Posterior vena cava (tissue), 2 donors: ENCODE measurements around the gene BNC2. TPM values are rescaled to one million over a fixed set of nuclear protein-coding genes. Genes with fewer than 3 reads are reported as not detected.

Source experiments
- DNase-seq: peaks from one replicate; pipeline ENCODE4 v3.0.0-alpha.2; 2020; ENCODE audit warnings: low spot score
- intact Hi-C, 2 donors: fragments of 100-400 bp; cut with DNase I; formaldehyde crosslinking; loops; one replicate each; pipeline versions ENCODE4 v1.14.1 to v1.14.2; 2022 to 2023
- total RNA-seq, 2 donors: library from RNA; stranded (reverse); fragmentation: NEBNext Ultra II Directional; extraction: Animal tissue kit (Norgen Biotek cat#: 25700); gene quantifications; one replicate each; pipeline ENCODE4 v1.2.1, GENCODE V29; 2021
- donor health status: DM: yes; HTN: yes; CAD: no.
- donor health status: DM: yes; HTN: yes; CAD: no.

Gene BNC2
- total RNA-seq, 2 donors from 2014 or later: 61.2 to 76.0 TPM

DNA sequence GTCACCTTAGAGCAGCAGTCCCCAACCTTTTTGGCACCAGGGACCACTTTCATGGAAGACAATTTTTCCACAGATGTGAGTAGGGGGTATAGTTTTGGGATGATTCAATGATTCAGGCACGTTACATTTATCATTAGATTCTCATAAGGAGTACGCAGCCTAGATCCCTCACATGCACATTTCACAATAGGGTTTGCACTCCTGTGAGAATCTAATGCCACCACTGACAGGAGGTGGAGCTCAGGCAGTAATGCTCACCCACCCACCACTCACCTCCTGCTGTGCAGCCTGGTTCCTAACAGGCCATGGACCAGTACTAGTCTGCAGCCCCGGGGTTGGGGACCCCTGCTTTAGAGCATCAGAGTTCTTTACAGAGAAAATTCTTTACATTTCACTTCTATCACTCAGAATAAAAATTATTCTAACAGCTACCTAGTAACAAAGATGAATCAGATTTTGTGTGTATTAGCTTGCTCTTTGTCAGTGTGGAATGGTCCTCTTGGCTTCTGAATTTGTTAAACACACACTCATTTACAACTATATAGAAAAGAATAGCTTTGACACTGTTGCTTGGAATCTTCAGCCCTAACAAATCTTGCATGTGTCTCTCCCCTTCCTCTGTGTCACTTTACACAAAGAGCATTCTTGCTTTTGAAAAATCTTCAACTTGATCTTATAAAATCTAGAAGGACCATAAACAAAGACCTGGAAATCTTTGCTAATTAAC, 438.6 kb downstream of the BNC2 start:
- DNase-seq: no peak
- intact Hi-C loops: no loop called here

DNA sequence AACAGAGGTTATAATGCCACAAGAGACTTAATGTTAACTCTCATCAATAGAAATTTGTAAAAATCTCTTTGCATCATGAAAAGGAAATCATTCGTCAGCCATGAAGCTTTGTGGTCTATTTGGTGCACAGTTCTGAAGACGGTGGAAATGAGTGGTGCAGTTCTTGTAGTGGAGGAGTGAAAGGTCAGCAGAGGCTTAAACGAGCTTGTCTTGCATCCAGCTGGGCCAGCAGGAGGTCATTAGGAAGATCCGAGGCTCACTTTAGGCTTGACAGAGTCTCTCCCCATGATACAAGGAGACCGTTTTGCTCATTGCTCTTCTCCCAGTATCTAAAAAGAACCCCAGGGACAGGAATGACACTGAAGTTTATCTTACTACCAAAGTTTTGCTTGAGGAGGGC, 440.8 kb downstream of the BNC2 start:
- intact Hi-C loops: no loop called here
- DNase-seq: no peak

DNA sequence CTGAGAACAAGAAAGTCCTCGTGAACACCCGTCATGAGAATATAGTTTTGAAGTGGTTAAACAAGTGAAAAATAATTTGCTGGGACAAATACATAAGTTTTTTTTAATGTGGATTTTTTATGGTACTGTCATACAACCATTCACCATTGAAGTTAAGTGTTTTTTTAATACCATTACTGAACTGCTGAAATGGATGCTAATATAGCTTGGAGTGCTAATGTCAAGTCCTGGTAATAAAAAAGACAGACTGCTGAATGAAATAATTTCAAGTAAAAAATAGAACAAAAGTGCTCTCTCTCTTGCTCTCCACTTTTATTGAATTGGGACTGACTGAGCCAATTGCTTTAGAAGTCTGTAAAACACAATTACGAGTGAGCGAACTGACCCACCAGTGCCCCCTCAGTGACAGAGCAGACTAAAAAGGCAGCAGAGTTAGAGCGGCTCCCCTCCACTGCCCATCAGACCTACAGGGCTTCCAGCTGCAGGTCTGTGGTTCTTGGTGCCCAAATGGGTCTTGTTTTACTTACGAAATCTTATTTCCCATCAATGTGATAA, 442.5 kb downstream of the BNC2 start:
- DNase-seq: no peak
- intact Hi-C loops: no loop called here

DNA sequence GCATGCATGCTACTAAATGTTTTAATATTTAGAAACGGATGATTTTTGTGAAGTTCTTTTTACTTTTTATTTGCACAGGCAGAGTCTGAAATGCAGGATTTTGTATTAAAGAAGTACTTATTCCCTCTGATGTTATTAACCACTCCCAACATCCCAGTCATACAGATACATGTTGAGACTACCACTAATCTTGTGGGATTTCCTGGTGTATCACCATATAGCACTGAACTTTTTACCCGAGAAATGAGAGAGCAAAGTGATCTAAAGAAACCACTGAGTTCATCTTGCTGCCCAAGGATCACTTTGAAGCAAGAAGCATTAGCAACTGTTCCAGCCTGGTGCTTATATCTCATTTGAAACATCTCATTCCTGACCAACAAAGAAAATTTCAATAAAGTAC, 443.8 kb downstream of the BNC2 start:
- intact Hi-C loops: no loop called here
- DNase-seq: no peak

DNA sequence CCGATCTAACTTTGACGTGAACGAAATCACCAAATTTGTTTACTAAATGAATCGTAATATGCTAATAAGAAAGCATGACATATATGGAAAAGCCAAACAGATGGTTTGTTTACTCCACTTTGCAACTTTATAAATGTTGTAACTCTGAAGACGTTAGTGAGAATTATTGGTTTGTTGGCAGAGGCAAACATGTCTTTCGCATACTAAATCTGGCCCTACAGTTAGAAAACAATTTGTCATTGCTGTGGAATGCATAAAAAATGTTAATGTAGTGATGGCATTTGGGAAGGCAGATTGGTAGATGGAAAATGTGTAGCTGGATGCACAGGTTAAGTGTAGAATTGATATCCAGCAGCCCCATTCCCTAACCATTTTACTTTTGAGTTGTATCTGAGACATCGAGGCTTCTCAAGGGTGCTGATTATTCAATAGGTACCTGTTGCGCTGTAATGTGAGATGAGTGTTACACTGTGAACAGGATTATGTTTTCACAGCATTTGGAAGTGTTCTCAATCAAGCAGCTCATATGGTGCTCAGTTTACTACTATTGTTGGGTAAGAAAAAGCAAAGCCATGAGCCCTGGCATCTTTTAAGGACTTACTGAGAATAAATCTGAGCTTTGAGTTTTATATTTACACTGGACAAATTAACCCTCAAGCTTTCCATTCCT, 444.8 kb downstream of the BNC2 start:
- intact Hi-C loops: no loop called here

DNA sequence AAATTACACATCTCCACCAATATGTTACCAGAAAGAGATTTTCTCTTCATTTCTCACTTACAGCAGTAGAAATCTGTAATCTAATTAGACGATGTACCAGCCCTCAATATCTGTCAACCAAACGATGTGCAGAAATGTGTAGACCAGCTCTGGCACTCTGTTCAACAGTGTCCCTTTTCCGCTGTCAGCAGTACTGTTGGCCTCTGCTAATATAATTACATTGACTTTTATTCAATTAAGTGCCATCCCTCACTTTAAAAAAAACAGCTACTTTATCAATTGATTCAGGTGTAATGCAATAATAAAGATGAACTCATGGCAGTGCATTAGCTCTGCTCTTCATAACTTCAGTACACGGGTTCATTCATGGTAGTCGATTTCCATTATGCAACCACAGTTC, 448.4 kb downstream of the BNC2 start:
- intact Hi-C loops: no loop called here

More for the DNA sequence above, 444.8 kb downstream of the BNC2 start:
- DNase-seq: no peak

DNA sequence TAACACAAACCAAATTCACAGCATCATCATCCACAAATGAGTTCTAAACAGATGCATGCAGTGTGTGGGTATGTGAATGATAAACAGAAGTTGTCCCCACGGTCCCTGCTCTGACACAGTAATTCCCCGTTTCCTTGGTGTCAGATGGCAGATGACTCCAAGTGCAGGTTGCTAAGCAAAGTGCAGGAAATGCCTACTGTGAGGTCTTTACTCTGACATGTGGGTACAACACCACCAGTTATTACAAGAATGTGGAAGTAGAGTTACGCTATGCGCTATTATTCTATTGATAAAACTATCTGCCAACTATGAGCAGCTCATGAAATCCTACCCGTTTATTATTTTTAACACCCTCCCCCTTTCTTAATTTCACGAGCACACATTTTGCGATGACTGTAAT, 448.9 kb downstream of the BNC2 start:
- no peak for DNase-seq

More for the DNA sequence above, 448.4 kb downstream of the BNC2 start:
- DNase-seq: no peak

DNA sequence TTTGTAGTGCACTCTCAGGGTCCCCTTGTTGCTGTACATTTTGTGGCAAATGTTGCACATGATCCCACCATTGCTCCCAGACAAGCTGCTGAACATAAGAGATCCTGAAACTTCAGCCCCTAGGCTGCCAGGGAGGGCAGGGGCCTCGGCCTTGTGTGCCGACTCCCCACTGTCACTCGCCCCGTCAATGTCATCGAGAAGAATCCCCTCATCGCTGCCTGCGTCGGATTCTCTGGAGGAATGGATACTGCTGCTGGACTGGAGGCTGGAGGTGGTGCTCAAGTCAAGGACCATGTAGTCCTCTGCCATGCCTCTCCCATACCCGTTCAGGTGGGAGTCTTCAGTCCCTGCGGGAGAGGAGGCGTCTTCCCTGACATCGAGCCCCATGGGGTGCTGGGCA, 451.3 kb downstream of the BNC2 start:
- no peak for DNase-seq
- intact Hi-C loops: no loop called here

More for the DNA sequence above, 448.9 kb downstream of the BNC2 start:
- intact Hi-C loops: no loop called here

DNA sequence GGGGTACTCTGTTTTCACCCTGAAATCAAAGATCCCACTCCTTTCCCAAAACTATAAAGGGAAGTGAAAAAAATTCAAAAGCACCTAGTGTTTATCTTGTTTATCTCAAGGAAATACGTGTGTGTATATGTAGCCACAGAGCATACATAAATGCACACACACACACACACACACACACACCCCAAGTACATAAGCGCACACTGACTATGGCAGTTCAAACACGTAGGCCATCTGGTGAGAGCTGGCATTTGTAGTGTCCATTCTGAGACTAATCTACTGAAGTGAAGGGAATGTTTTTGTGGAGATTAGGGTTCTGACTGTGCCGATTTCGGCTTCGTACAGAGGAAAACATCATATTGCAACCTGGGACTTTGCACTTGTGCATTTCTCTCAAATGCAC, 451.7 kb downstream of the BNC2 start:
- intact Hi-C loops: no loop called here
- DNase-seq: no peak

DNA sequence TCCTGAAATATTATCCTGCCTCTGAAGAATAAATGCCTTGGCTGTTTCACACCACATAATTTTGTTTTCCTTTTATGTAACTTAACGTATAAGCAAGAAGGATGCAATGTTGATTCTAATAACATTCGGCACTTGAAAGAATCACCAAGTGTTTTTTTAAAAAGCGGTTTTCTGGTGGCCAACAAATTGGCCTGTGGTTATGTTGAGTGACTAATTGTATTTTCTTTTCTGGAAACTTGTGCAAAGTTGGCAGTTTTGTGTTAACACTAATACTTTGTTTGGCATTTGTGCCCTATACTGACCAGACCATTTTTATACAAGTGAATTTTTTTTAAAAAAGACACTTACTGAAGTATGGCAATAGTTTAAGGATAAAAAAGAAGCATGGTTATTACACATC, 452.7 kb downstream of the BNC2 start:
- intact Hi-C loops: no loop called here
- DNase-seq: no peak

DNA sequence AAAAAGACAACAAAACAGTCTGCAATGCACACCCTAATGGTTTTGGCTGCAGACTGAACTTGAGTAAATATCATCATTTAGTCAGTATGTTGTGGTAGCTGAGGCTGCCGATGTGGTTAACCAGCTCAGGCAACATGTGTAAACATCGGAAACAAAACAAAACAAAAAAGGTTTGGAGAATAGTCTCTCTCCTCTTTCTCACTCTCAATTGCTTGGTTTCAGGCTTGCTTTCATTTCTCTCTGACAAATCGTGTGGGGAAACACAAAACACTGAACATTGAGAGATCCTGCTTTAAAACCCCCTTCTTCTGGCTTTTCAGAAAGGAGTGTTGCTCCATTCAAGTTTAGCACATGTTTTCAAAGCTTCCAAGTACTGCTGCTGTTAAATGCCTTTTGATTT, 453.3 kb downstream of the BNC2 start:
- DNase-seq: no peak
- intact Hi-C loops: no loop called here

DNA sequence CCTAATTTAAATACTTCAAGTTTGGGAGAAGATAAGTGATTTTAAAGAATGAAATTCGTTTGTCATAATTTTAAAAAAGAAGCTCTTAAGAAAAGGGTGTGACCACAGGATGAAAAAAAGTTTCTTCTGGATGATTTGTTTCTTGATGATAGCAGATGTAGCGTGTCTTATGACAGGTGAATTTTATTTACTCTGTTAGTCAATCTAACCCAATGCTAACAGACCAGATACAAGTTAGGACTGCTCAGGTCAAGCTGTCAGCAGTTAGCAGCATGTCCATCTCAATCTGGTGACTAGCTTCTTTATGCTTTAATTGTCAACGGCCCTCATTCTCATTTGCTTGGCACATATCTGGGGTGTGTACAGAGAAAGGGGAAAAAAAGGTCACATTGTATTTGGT, 456.0 kb downstream of the BNC2 start:
- no peak for DNase-seq
- intact Hi-C loops: no loop called here

DNA sequence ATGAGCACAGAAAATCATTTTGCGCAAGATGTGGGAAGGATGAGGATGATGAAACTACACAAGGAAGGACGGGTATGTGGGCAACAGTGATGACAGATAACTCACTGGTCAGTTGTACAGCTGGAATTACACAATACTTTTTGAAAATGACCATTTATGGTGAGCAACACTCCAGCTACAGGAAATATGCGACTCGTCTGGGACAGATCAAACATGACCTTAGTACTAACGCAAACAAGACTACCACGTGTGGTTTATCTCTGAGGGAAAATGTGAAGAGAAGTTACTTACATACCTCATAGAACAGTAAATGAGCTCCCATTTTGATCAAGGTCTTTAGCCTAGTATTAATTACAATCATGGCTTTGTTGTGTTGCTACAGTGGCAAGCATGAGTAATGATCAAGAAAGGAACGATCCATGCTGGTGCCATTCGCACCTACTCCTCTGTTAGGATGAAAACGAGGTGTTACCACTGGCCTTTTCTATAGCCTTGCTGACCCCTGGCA, 456.9 kb downstream of the BNC2 start:
- intact Hi-C loops: no loop called here
- DNase-seq: no peak

DNA sequence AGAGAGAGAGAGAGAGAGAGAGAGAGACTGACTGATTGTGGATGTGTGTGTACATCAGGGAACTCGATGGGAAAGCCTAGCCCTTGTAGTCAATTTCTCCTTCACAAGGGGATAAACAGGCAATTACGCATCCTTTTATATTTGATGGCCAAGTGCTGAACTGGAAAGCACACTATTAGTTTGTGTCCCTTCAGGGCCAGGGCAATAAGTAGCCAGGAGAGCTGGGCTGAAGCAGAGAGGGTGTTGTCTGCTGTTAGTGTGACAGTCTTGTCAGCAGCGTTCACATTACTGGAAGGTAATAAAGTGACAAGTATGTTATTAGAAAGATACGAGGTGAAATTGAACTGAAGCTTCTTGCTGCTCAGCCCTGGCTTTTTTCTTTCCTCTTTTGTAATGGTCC, 457.7 kb downstream of the BNC2 start:
- intact Hi-C loops: no loop called here
- no peak for DNase-seq

DNA sequence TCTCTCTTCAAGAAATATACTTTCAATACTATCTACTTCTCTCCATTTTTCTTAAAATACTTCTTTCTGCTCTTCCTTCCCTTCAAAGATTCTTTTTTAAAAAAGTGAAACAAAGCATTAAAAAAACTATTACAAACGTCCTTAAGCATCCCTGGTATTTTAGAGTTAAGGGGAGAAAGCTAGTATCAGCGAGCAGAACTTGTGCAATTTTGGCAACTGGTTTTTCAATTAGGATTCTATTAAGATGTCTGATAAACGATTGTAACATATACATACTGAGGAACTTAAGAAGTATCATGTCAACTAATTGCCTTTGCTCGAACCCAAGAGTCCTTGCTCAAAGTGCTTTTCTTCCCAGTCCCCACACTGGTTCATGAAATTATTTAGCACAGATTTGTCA, 459.2 kb downstream of the BNC2 start:
- intact Hi-C loops: no loop called here
- no peak for DNase-seq

DNA sequence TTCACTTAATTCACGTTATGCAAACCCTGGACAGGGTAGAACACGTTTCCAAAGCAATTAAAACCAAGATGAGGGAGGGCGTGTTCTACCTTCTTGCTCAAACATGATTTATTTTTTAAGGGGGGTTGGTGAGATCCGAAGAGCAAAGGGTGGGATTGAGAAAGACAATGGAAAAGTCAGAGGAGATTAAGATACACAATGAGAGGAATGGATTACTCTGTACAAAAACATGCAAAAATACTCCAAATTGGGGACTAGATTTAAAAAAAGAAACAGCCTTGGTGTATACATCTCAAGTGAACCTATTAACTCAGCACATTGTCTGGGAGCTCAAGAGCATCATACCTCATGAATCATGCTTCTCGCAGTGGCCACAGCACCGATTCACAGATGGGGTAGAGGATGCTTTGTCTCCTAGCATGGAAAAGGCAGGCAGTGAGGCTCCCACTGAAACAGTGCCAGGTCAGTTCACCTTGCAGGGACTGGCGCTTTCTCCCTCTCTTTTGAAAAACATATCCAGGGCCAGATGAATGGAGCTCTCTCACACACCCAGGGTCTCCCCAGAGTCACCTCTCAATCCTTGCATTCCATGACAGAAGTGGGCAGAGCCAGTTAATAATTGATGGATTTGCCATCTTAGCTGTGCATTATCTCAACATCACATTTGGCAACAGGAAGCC, 459.7 kb downstream of the BNC2 start:
- intact Hi-C loops: no loop called here
- DNase-seq: no peak

DNA sequence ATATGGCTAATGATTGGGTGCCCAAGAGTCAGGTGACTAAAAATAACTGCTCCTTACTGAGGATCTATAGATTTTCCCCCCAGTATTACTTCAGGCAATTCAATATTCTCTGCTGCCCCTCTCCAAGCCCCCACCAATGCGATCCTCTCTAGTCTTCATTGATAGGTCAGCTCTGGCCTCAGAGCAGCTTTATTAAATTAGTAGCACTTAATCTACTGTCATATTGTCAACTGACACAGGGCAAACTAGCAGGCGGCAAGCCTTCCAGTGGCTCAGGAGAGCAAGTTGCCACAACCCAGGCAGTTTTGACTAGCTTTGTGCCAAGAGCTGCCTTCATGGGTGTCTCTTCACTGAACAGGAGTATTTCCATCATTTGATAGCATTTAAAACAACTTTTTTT, 462.9 kb downstream of the BNC2 start:
- DNase-seq: no peak
- intact Hi-C loops: no loop called here

DNA sequence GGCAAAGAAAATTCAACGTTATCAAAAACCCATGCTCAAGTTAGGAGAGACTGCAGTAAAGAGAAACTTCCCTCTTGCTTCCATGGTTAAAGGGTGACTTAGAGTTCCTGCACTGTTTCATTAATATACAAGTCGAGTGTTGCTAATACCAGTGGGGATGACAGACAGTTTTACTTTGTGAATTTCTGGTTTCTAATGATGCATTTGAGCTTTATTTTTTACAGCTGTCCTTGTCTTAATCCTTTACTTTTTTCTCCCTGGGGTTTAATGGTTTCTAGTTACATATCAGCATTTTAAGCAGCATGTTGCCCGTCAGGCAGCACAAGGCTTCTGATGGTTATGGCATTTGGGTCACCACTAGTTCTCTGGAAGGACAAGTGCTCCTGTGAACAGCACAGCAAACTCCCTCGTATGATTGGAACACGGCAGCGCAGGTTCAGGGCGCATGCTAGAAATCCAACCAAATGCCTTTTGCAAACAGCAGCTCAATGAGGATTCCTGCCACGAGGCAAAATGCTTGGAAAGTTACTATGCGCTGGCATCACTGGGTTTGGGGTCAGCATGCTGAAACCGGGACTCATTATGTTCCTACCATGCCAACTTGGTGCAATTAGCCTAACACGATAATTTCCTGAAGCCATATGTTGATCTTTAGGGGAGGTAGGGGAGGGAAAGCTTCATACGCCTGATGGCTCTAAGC, 463.8 kb downstream of the BNC2 start:
- intact Hi-C loops: no loop called here
- no peak for DNase-seq

DNA sequence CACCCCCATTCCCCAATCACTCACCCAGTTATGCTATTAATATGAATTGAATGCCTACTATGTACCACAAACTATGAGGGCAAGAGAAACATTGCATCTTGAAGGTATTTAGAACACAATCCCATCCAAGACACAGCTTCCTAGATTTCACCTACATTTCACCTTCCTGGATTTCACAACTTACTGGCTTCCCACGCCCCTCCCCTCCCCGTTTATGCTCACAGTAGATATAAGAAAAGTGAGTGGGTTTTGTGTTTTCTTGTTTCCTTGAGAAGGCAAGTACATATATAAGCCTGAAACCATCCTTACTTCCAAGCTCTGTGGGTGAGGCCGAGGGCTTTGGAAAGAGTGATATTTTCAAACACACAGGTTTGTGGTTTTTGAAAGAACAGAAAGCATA, 465.0 kb downstream of the BNC2 start:
- intact Hi-C loops: no loop called here
- DNase-seq: no peak

DNA sequence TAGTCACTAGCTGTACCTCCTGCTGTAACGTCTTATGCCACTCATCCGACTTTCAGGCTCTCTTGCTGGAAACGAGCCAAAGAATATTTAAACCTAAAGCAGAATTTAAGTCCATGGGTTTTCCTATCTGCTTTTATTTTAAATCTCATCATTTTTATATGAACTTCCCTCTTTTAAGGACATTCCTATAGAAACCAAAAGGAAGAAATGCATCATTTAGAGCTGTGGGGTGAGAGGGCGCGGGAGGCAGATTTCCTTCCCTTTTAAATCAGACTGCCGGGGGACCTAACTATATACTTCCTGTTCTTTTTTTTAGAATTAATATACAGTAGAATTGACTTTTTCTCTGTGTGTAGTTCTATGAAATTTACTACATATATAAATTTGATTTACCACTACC, 468.8 kb downstream of the BNC2 start:
- no peak for DNase-seq
- intact Hi-C loops: no loop called here
